Keratinocyte (primary cell): ENCODE measurements around the gene CANX. TPM values are rescaled to one million over a fixed set of nuclear protein-coding genes. Genes with fewer than 3 reads are reported as not detected.

Experiments
- DNase-seq: peaks from one replicate; pipeline ENCODE4 v3.0.0-alpha.2; 2011; ENCODE audit warnings: low read depth, missing footprints, low spot score
- FAIRE-seq: peaks from 2 replicates; lab custom pipeline; 2011; peaks lifted over from hg19 to GRCh38; lab: Jason Lieb, UNC
- H2AFZ ChIP-seq: 2 replicates; pipeline ENCODE4 v1.6.0; 2012; ENCODE audit warnings: low read length, control low read depth, inconsistent platforms; ENCODE audit not compliant: control insufficient read depth
- H3K27ac ChIP-seq: 2 replicates; pipeline ENCODE4 v1.5.1; 2011; ENCODE audit warnings: low read length; ENCODE audit not compliant: control insufficient read depth, insufficient read depth
- H3K27me3 ChIP-seq: 3 replicates; pipeline ENCODE4 v1.6.0; 2011; ENCODE audit warnings: low read length; ENCODE audit not compliant: control insufficient read depth, insufficient read depth; ENCODE audit errors: extremely low read depth
- H3K36me3 ChIP-seq, 2 experiments: 2 replicates in 1 of 2; 3 replicates in 1 of 2; pipeline ENCODE4 v1.5.1; 2011; ENCODE audit warnings: low read length in 2 of 2, mild to moderate bottlenecking in 1 of 2; ENCODE audit not compliant: control insufficient read depth in 2 of 2, insufficient read depth in 2 of 2; ENCODE audit errors: extremely low read depth in 1 of 2
- H3K4me1 ChIP-seq: 3 replicates; pipeline ENCODE4 v1.5.1; 2011; ENCODE audit warnings: low read length; ENCODE audit not compliant: control insufficient read depth, insufficient read depth; ENCODE audit errors: extremely low read depth
- H3K4me2 ChIP-seq: 3 replicates; pipeline ENCODE4 v1.6.0; 2011; ENCODE audit warnings: low read depth, low read length; ENCODE audit not compliant: control insufficient read depth, insufficient read depth; ENCODE audit errors: extremely low read depth
- H3K4me3 ChIP-seq, 3 experiments: fragments of 200-600 bp in 1 of 3; sonication (generic) in 1 of 3; 2 replicates in 2 of 3; 3 replicates in 1 of 3; pipeline ENCODE4 v1.5.1; 2011 to 2016; ENCODE audit warnings: low read length in 3 of 3, mild to moderate bottlenecking in 3 of 3, control low read depth in 2 of 3, inconsistent platforms in 1 of 3, low read depth in 1 of 3, mixed read lengths in 1 of 3, mixed run types in 1 of 3, moderate library complexity in 1 of 3; ENCODE audit not compliant: control insufficient read depth in 2 of 3, insufficient read depth in 2 of 3; ENCODE audit errors: extremely low read depth in 1 of 3
- H3K79me2 ChIP-seq: 2 replicates; pipeline ENCODE4 v1.6.0; 2012; ENCODE audit warnings: low read length; ENCODE audit not compliant: control insufficient read depth, insufficient read depth
- H3K9ac ChIP-seq: 3 replicates; pipeline ENCODE4 v1.6.0; 2011; ENCODE audit warnings: low read length; ENCODE audit not compliant: control insufficient read depth, insufficient read depth; ENCODE audit errors: extremely low read depth
- H3K9me1 ChIP-seq: 3 replicates; pipeline ENCODE4 v1.6.0; 2011; ENCODE audit warnings: low read length; ENCODE audit not compliant: control insufficient read depth, insufficient read depth; ENCODE audit errors: extremely low read depth
- H3K9me3 ChIP-seq: 2 replicates; pipeline ENCODE4 v1.5.1; 2012; ENCODE audit warnings: low read depth, low read length; ENCODE audit not compliant: control insufficient read depth
- H4K20me1 ChIP-seq: 3 replicates; pipeline ENCODE4 v1.6.0; 2011; ENCODE audit warnings: low read length; ENCODE audit not compliant: control insufficient read depth, insufficient read depth; ENCODE audit errors: extremely low read depth
- CTCF ChIP-seq, 3 experiments: IDR thresholded peaks in 1 of 3; conservative IDR thresholded peaks in 1 of 3; optimal IDR thresholded peaks in 1 of 3; 2 replicates in 2 of 3; 3 replicates in 1 of 3; pipeline versions ENCODE3 to v1.5.1; 2011; ENCODE audit warnings: low read length in 3 of 3, mild to moderate bottlenecking in 3 of 3, moderate library complexity in 2 of 3, control low read depth in 1 of 3, inconsistent platforms in 1 of 3; ENCODE audit not compliant: insufficient read depth in 2 of 3; ENCODE audit errors: extremely low read depth in 1 of 3
- EZH2 ChIP-seq: IDR thresholded peaks from one replicate; pipeline ENCODE4 v1.6.1; 2012; ENCODE audit warnings: inconsistent platforms, mild to moderate bottlenecking, low read length, moderate library complexity
- dilution Hi-C: fragments of 300-500 bp; cut with MboI; formaldehyde crosslinking; loops from one replicate; pipeline ENCODE4 v1.7.0; 2020; ENCODE audit warnings: low sequenced_read_pairs; ENCODE audit not compliant: extremely low pct_ligation_motif_present
- polyA plus RNA-seq, 5 experiments: library from polyadenylated mRNA; depleted of rRNA in 3 of 5; stranded (reverse) in 3 of 5; stranded (forward) in 1 of 5; unstranded in 1 of 5; fragments of >200 nt; gene quantifications; 1 replicate in 1 of 5; 2 replicates in 3 of 5; 3 replicates in 1 of 5; pipeline versions ENCODE4 v1.2.1 to v1.2.3, GENCODE V29; 2011 to 2012; ENCODE audit warnings: missing spikeins in 2 of 5, low read depth in 1 of 5, low replicate concordance in 1 of 5

Gene CANX
- polyA plus RNA-seq, 1 donor (not counting 4 experiments of a cell fraction or from before 2014, with no cell fraction given): 720 TPM

- Histone ChIP-seq H4K20me1 (peaks cover 6% of the 10 kb centered on the region), H3K4me1 (peaks cover 37% of the 10 kb centered on the region), H3K27me3 (no peaks in the 10 kb centered on the region), H3K9ac (no peak overlapping the region), H3K4me3 (no peak overlapping the region), H3K9me3 (no peaks in the 10 kb centered on the region), H2AFZ (no peak overlapping the region), H3K9me1 (peaks cover 5% of the 10 kb centered on the region), H3K4me2 (no peak overlapping the region), H3K79me2 (peaks cover 15% of the 10 kb centered on the region), H3K27ac (no peak overlapping the region), H3K36me3 (peaks cover 22 to 26% of the 10 kb centered on the region in 2 experiments)
- dilution Hi-C loops: no loop called here
- no peak for FAIRE-seq
- no peak for DNase-seq
- TF ChIP-seq EZH2 (no peak), CTCF (optimal IDR thresholded peaks at IDR 0.05 in 1 of 3, IDR thresholded peaks at IDR 0.05 in 1 of 3, conservative IDR thresholded peaks at IDR 0.05 in 1 of 3; ENCODE audit: extremely low read depth in 1 of 3, insufficient read depth in 2 of 3, low read length in 3 of 3) (no peak)
These were observed 68.1 kb downstream of the CANX start for GRCh38 chr5:179766726-179767455.

- no peak overlapping the region for H3K4me2 ChIP-seq
- peaks cover 30% of the 10 kb centered on the region for H3K4me1 ChIP-seq
- no peaks in the 10 kb centered on the region for H3K9me3 ChIP-seq
- dilution Hi-C loops: no loop called here
- H3K4me3 ChIP-seq: no peak overlapping the region
- H3K27me3 ChIP-seq: no peaks in the 10 kb centered on the region
- no peak overlapping the region for H3K27ac ChIP-seq
- peaks cover 22 to 30% of the 10 kb centered on the region in 2 experiments for H3K36me3 ChIP-seq
- H3K9ac ChIP-seq: no peak overlapping the region
- no peak for TF ChIP-seq EZH2
- no peak for TF ChIP-seq CTCF (optimal IDR thresholded peaks at IDR 0.05 in 1 of 3, IDR thresholded peaks at IDR 0.05 in 1 of 3, conservative IDR thresholded peaks at IDR 0.05 in 1 of 3; ENCODE audit: extremely low read depth in 1 of 3, insufficient read depth in 2 of 3, low read length in 3 of 3)
- no peak overlapping the region for H2AFZ ChIP-seq
- FAIRE-seq: no peak
- H3K9me1 ChIP-seq: no peaks in the 10 kb centered on the region
- DNase-seq: no peak
- peaks cover 11% of the 10 kb centered on the region for H3K79me2 ChIP-seq
- H4K20me1 ChIP-seq: no peaks in the 10 kb centered on the region
These were observed 68.8 kb downstream of the CANX start for GRCh38 chr5:179767496-179768100.
